Astrocyte (in vitro differentiated cells and primary cell): ENCODE measurements around the gene PSMG3.

ENCODE experiments used
- CTCF ChIP-seq: IDR thresholded peaks from 2 replicates; pipeline ENCODE4 v1.5.1; 2011; ENCODE audit warnings: low read depth, mild to moderate bottlenecking, inconsistent platforms, low read length, moderate library complexity; ENCODE audit not compliant: insufficient read depth
- EZH2 ChIP-seq: IDR thresholded peaks from 2 replicates; pipeline ENCODE4 v1.6.1; 2012; ENCODE audit warnings: mild to moderate bottlenecking, low read length, inconsistent platforms; ENCODE audit not compliant: insufficient read depth

- no peak for TF ChIP-seq CTCF
- TF ChIP-seq EZH2 = no peak
Observed at GRCh38 chr7:1610013-1610677, 40.3 kb upstream of the PSMG3 start.
